Measurements from ENCODE around the gene NSL1.

NSL1 gene

GRCh38 chr1:212691561-212692071 is 100.0 kb downstream of the NSL1 start:
- H3K9me3 ChIP-seq (ENCODE audit: control insufficient read depth, insufficient read depth, low read depth, low read length) = no peaks in the 10 kb centered on the region
- no peak overlapping the region for H3K9ac ChIP-seq (ENCODE audit: low read length)
- peaks cover 11% of the 10 kb centered on the region for H3K4me1 ChIP-seq (ENCODE audit: control insufficient read depth, insufficient read depth, low read length)
- no peaks in the 10 kb centered on the region for H3K36me3 ChIP-seq (ENCODE audit: control insufficient read depth, insufficient read depth, low read length)
- H3K4me3 ChIP-seq (ENCODE audit: low read depth, low read length) = no peak overlapping the region
- no peak overlapping the region for H3K27ac ChIP-seq (ENCODE audit: low read depth, low read length)
- peaks cover 8% of the 10 kb centered on the region; the same call in 1 of the 2 replicates for H3K27me3 ChIP-seq (ENCODE audit: control insufficient read depth, insufficient read depth, low read length)

- Histone ChIP-seq H3K36me3 (ENCODE audit: control insufficient read depth, insufficient read depth, low read length) (no peaks in the 10 kb centered on the region), H3K27ac (ENCODE audit: low read depth, low read length) (no peak overlapping the region)
These were observed 100.7 kb downstream of the NSL1 start for GRCh38 chr1:212690816-212691403.

GRCh38 chr1:212689758-212690529 is 101.6 kb downstream of the NSL1 start:
- Histone ChIP-seq H3K27me3 (ENCODE audit: control insufficient read depth, insufficient read depth, low read length) (peaks cover 3% of the 10 kb centered on the region; the same call in 1 of the 2 replicates), H3K4me1 (ENCODE audit: control insufficient read depth, insufficient read depth, low read length) (peaks cover 11% of the 10 kb centered on the region), H3K9ac (ENCODE audit: low read length) (no peak overlapping the region), H3K9me3 (ENCODE audit: control insufficient read depth, insufficient read depth, low read depth, low read length) (no peaks in the 10 kb centered on the region), H3K27ac (ENCODE audit: low read depth, low read length) (no peak overlapping the region), H3K4me3 (ENCODE audit: low read depth, low read length) (no peak overlapping the region), H3K36me3 (ENCODE audit: control insufficient read depth, insufficient read depth, low read length) (no peaks in the 10 kb centered on the region)

More at GRCh38 chr1:212690816-212691403, 100.7 kb downstream of the NSL1 start:
- Histone ChIP-seq H3K27me3 (ENCODE audit: control insufficient read depth, insufficient read depth, low read length) (peaks cover 3% of the 10 kb centered on the region; the same call in 1 of the 2 replicates), H3K4me3 (ENCODE audit: low read depth, low read length) (no peak overlapping the region), H3K9me3 (ENCODE audit: control insufficient read depth, insufficient read depth, low read depth, low read length) (no peaks in the 10 kb centered on the region), H3K9ac (ENCODE audit: low read length) (no peak overlapping the region), H3K4me1 (ENCODE audit: control insufficient read depth, insufficient read depth, low read length) (peaks cover 11% of the 10 kb centered on the region)

- H3K36me3 ChIP-seq (ENCODE audit: control insufficient read depth, insufficient read depth, low read length) = no peaks in the 10 kb centered on the region
- peaks cover 3% of the 10 kb centered on the region; the same call in 1 of the 2 replicates for H3K27me3 ChIP-seq (ENCODE audit: control insufficient read depth, insufficient read depth, low read length)
- H3K9ac ChIP-seq (ENCODE audit: low read length) = no peak overlapping the region
- H3K4me1 ChIP-seq (ENCODE audit: control insufficient read depth, insufficient read depth, low read length) = peaks cover 11% of the 10 kb centered on the region
- no peak overlapping the region for H3K27ac ChIP-seq (ENCODE audit: low read depth, low read length)
- no peak overlapping the region for H3K4me3 ChIP-seq (ENCODE audit: low read depth, low read length)
- H3K9me3 ChIP-seq (ENCODE audit: control insufficient read depth, insufficient read depth, low read depth, low read length) = no peaks in the 10 kb centered on the region
These were observed 102.3 kb downstream of the NSL1 start for GRCh38 chr1:212689196-212689725.

- Histone ChIP-seq H3K9me3 (ENCODE audit: control insufficient read depth, insufficient read depth, low read depth, low read length) (no peaks in the 10 kb centered on the region), H3K4me3 (ENCODE audit: low read depth, low read length) (no peak overlapping the region), H3K27me3 (ENCODE audit: control insufficient read depth, insufficient read depth, low read length) (peaks cover 3% of the 10 kb centered on the region; the same call in 1 of the 2 replicates), H3K36me3 (ENCODE audit: control insufficient read depth, insufficient read depth, low read length) (no peaks in the 10 kb centered on the region), H3K9ac (ENCODE audit: low read length) (no peak overlapping the region), H3K4me1 (ENCODE audit: control insufficient read depth, insufficient read depth, low read length) (peaks cover 14% of the 10 kb centered on the region), H3K27ac (ENCODE audit: low read depth, low read length) (no peak overlapping the region)
These were observed 103.1 kb downstream of the NSL1 start for GRCh38 chr1:212688341-212689047.

- no peak overlapping the region for H3K4me3 ChIP-seq (ENCODE audit: low read depth, low read length)
- H3K4me1 ChIP-seq (ENCODE audit: control insufficient read depth, insufficient read depth, low read length) = peaks cover 16% of the 10 kb centered on the region
- H3K9me3 ChIP-seq (ENCODE audit: control insufficient read depth, insufficient read depth, low read depth, low read length) = no peaks in the 10 kb centered on the region
- H3K27me3 ChIP-seq (ENCODE audit: control insufficient read depth, insufficient read depth, low read length) = peaks cover 3% of the 10 kb centered on the region; the same call in 1 of the 2 replicates
- H3K9ac ChIP-seq (ENCODE audit: low read length) = no peak overlapping the region
- no peak overlapping the region for H3K27ac ChIP-seq (ENCODE audit: low read depth, low read length)
- H3K36me3 ChIP-seq (ENCODE audit: control insufficient read depth, insufficient read depth, low read length) = no peaks in the 10 kb centered on the region
These were observed 103.8 kb downstream of the NSL1 start for GRCh38 chr1:212687811-212688210.

GRCh38 chr1:212686591-212686990 is 105.0 kb downstream of the NSL1 start:
- H3K4me3 ChIP-seq (ENCODE audit: low read depth, low read length) = no peak overlapping the region
- no peaks in the 10 kb centered on the region for H3K9me3 ChIP-seq (ENCODE audit: control insufficient read depth, insufficient read depth, low read depth, low read length)
- H3K9ac ChIP-seq (ENCODE audit: low read length) = no peak overlapping the region
- H3K27ac ChIP-seq (ENCODE audit: low read depth, low read length) = no peak overlapping the region
- peaks cover 3% of the 10 kb centered on the region; the same call in 1 of the 2 replicates for H3K27me3 ChIP-seq (ENCODE audit: control insufficient read depth, insufficient read depth, low read length)
- peaks cover 16% of the 10 kb centered on the region for H3K4me1 ChIP-seq (ENCODE audit: control insufficient read depth, insufficient read depth, low read length)
- H3K36me3 ChIP-seq (ENCODE audit: control insufficient read depth, insufficient read depth, low read length) = no peaks in the 10 kb centered on the region

GRCh38 chr1:212686069-212686468 is 105.5 kb downstream of the NSL1 start:
- Histone ChIP-seq H3K9me3 (ENCODE audit: control insufficient read depth, insufficient read depth, low read depth, low read length) (no peaks in the 10 kb centered on the region), H3K27me3 (ENCODE audit: control insufficient read depth, insufficient read depth, low read length) (peaks cover 3% of the 10 kb centered on the region; the same call in 1 of the 2 replicates), H3K4me3 (ENCODE audit: low read depth, low read length) (no peak overlapping the region), H3K4me1 (ENCODE audit: control insufficient read depth, insufficient read depth, low read length) (peaks cover 17% of the 10 kb centered on the region), H3K36me3 (ENCODE audit: control insufficient read depth, insufficient read depth, low read length) (no peaks in the 10 kb centered on the region), H3K27ac (ENCODE audit: low read depth, low read length) (no peak overlapping the region), H3K9ac (ENCODE audit: low read length) (no peak overlapping the region)

- Histone ChIP-seq H3K27me3 (ENCODE audit: control insufficient read depth, insufficient read depth, low read length) (peaks cover under 1% of the 10 kb centered on the region; the same call in 1 of the 2 replicates), H3K4me1 (ENCODE audit: control insufficient read depth, insufficient read depth, low read length) (peaks cover 23% of the 10 kb centered on the region), H3K36me3 (ENCODE audit: control insufficient read depth, insufficient read depth, low read length) (no peaks in the 10 kb centered on the region), H3K27ac (ENCODE audit: low read depth, low read length) (no peak overlapping the region), H3K9ac (ENCODE audit: low read length) (no peak overlapping the region), H3K9me3 (ENCODE audit: control insufficient read depth, insufficient read depth, low read depth, low read length) (no peaks in the 10 kb centered on the region), H3K4me3 (ENCODE audit: low read depth, low read length) (no peak overlapping the region)
These were observed 106.1 kb downstream of the NSL1 start for GRCh38 chr1:212685429-212685828.

- Histone ChIP-seq H3K9ac (ENCODE audit: low read length) (no peak overlapping the region), H3K4me1 (ENCODE audit: control insufficient read depth, insufficient read depth, low read length) (peaks cover 16% of the 10 kb centered on the region), H3K27ac (ENCODE audit: low read depth, low read length) (no peak overlapping the region), H3K27me3 (ENCODE audit: control insufficient read depth, insufficient read depth, low read length) (no peaks in the 10 kb centered on the region), H3K36me3 (ENCODE audit: control insufficient read depth, insufficient read depth, low read length) (no peaks in the 10 kb centered on the region), H3K4me3 (ENCODE audit: low read depth, low read length) (no peak overlapping the region), H3K9me3 (ENCODE audit: control insufficient read depth, insufficient read depth, low read depth, low read length) (no peaks in the 10 kb centered on the region)
These were observed 107.0 kb downstream of the NSL1 start for GRCh38 chr1:212684521-212685090.
